Measurements from ENCODE around the gene TRAPPC2L. TPM values are rescaled to one million over a fixed set of nuclear protein-coding genes. Genes with fewer than 3 reads are reported as not detected.

TRAPPC2L gene
- total and polyA plus RNA-seq, 2 experiments from 2014 or later: 59.3 to 167 TPM

GRCh38 chr16:88856122-88856827, 652 bp upstream of the TRAPPC2L start:
- H3K27me3 ChIP-seq (ENCODE audit: insufficient read depth): no peaks in the 10 kb centered on the region
- peaks cover 46% of the 10 kb centered on the region for H3K36me3 Mint-ChIP-seq (ENCODE audit: low read depth)
- H3K4me3 Mint-ChIP-seq: peak overlapping the region; percentile 99
- H3K4me1 ChIP-seq (ENCODE audit: insufficient read depth): no peaks in the 10 kb centered on the region; the same call in 1 of the 2 replicates
- peak; percentile 69 for DNase-seq (ENCODE audit: low spot score)
- peaks cover 10% of the 10 kb centered on the region for H3K27me3 Mint-ChIP-seq (ENCODE audit: insufficient read depth, low read depth, poor library complexity)
- H3K4me1 Mint-ChIP-seq: peaks cover 21% of the 10 kb centered on the region
- H4K20me1 ChIP-seq (replicated peaks; ENCODE audit: insufficient read depth): peaks cover 7% of the 10 kb centered on the region; the same call in 1 of the 2 replicates
- no peak overlapping the region for H3K27ac Mint-ChIP-seq
- H3K4me2 ChIP-seq: peak overlapping the region; percentile 83
- peaks cover 12% of the 10 kb centered on the region for H3K9me3 Mint-ChIP-seq
- H3K27ac ChIP-seq (ENCODE audit: low read depth): no peak overlapping the region
- TF ChIP-seq ZNF114 (CRISPR knock-in tag; IDR thresholded peaks at IDR 0.05) (no peak), CREB1 (CRISPR knock-in tag; IDR thresholded peaks at IDR 0.05; ENCODE audit: low read depth) (no peak), ZNF331 (CRISPR knock-in tag; IDR thresholded peaks at IDR 0.05; ENCODE audit: low read depth) (no peak), EZH2phosphoT487 (IDR thresholded peaks at IDR 0.05; ENCODE audit: unreplicated experiment) (no peak)
- TF ChIP-seq, protein P1, sequence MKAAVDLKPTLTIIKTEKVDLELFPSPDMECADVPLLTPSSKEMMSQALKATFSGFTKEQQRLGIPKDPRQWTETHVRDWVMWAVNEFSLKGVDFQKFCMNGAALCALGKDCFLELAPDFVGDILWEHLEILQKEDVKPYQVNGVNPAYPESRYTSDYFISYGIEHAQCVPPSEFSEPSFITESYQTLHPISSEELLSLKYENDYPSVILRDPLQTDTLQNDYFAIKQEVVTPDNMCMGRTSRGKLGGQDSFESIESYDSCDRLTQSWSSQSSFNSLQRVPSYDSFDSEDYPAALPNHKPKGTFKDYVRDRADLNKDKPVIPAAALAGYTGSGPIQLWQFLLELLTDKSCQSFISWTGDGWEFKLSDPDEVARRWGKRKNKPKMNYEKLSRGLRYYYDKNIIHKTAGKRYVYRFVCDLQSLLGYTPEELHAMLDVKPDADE (IDR thresholded peaks at IDR 0.05): no peak
- no peak overlapping the region for H2AFZ ChIP-seq
- H3K79me2 ChIP-seq (replicated peaks; ENCODE audit: insufficient read depth): peaks cover 18% of the 10 kb centered on the region
- no peaks in the 10 kb centered on the region for H3K36me3 ChIP-seq (ENCODE audit: insufficient read depth)
- peak overlapping the region; percentile 96 for H3K4me3 ChIP-seq
- no peaks in the 10 kb centered on the region for H3K9me2 ChIP-seq (ENCODE audit: insufficient read depth)
- H3F3A ChIP-seq (replicated peaks; ENCODE audit: low read depth): 0 out of 2 replicates have a peak, but pooled peaks cover 3% of the 10 kb centered on the region
- ATAC-seq: peak; percentile 63

GRCh38 chr16:88857728-88858339, 907 bp downstream of the TRAPPC2L start:
- H3K27me3 Mint-ChIP-seq (ENCODE audit: insufficient read depth, low read depth, poor library complexity): peaks cover 10% of the 10 kb centered on the region
- H3K27ac Mint-ChIP-seq: peak overlapping the region; percentile 80; the same call in 1 of the 2 replicates
- peaks cover 18% of the 10 kb centered on the region for H3K79me2 ChIP-seq (replicated peaks; ENCODE audit: insufficient read depth)
- no peaks in the 10 kb centered on the region for H3K36me3 ChIP-seq (ENCODE audit: insufficient read depth)
- peaks cover 31% of the 10 kb centered on the region for H3K36me3 Mint-ChIP-seq (ENCODE audit: low read depth)
- H3K4me2 ChIP-seq: peak overlapping the region; percentile 99
- H3K9me3 Mint-ChIP-seq: no peaks in the 10 kb centered on the region; the same call in 1 of the 3 replicates
- H4K20me1 ChIP-seq (replicated peaks; ENCODE audit: insufficient read depth): peaks cover 7% of the 10 kb centered on the region; the same call in 1 of the 2 replicates
- peak; percentile 80 for DNase-seq (ENCODE audit: low spot score)
- H3K27me3 ChIP-seq (ENCODE audit: insufficient read depth): no peaks in the 10 kb centered on the region
- 0 out of 2 replicates have a peak, but pooled peaks cover 3% of the 10 kb centered on the region for H3F3A ChIP-seq (replicated peaks; ENCODE audit: low read depth)
- no peak overlapping the region for H3K27ac ChIP-seq (ENCODE audit: low read depth)
- H3K4me3 Mint-ChIP-seq: peak overlapping the region; percentile 99
- TF ChIP-seq NANOG (IDR thresholded peaks at IDR 0.05; ENCODE audit: borderline replicate concordance) (no peak), ZNF114 (CRISPR knock-in tag; IDR thresholded peaks at IDR 0.05) (no peak), ZNF331 (CRISPR knock-in tag; IDR thresholded peaks at IDR 0.05; ENCODE audit: low read depth) (no peak), CTCF (conservative IDR thresholded peaks at IDR 0.05; ENCODE audit: low read depth in 2 of 2) (peak; percentile 61 to 68)
- H3K4me1 ChIP-seq (ENCODE audit: insufficient read depth): no peaks in the 10 kb centered on the region; the same call in 1 of the 2 replicates
- 0 out of 2 replicates have a peak overlapping the region, but pooled peaks have one; percentile 69 for H2AFZ ChIP-seq
- peaks cover 21% of the 10 kb centered on the region for H3K4me1 Mint-ChIP-seq
- ATAC-seq: peak; percentile 60
- peak overlapping the region; percentile 96 for H3K4me3 ChIP-seq
- no peaks in the 10 kb centered on the region for H3K9me2 ChIP-seq (ENCODE audit: insufficient read depth)
